K562 (cell line): ENCODE data around the gene ARPC2. TPM values are rescaled to one million over a fixed set of nuclear protein-coding genes. Genes with fewer than 3 reads are reported as not detected.

Experiments
- ATAC-seq: fragments of 200-7000 bp; cut with Tn5 transposase; 3 replicates; pipeline ENCODE4 v1.9.1; 2020; ENCODE audit warnings: moderate library complexity
- BruUV-seq: library from RNA; stranded (reverse); fragments of 400-500 nt; replicated peaks from 2 replicates; lab custom pipeline; 2021; lab: Mats Ljungman, UMichigan
- CTCF ChIA-PET: fragments of 300-600 bp; formaldehyde crosslinking; extraction: SDS; loops from one replicate; lab custom pipeline; 2021; ENCODE audit warnings: low intra/inter-chr PET ratio; lab: Yijun Ruan, JAX
- POLR2A ChIA-PET: fragments of 300-600, 350-650 bp; sonication (Branson Sonifier 250); formaldehyde crosslinking; extraction: SDS; loops from one replicate; lab custom pipeline; 2021; ENCODE audit warnings: antibody characterized with exemption, inconsistent platforms; lab: Yijun Ruan, JAX
- DNase-seq, 4 experiments: peaks; one replicate each; pipeline versions ENCODE4 v3.0.0 to v3.0.0-alpha.2; 2011 to 2018; ENCODE audit warnings: low spot score in 3 of 4, mixed read lengths in 3 of 4; ENCODE audit errors: extremely low read depth in 1 of 4
- FAIRE-seq: peaks from 2 replicates; lab custom pipeline; 2011; peaks lifted over from hg19 to GRCh38; lab: Jason Lieb, UNC
- H2AFZ ChIP-seq: 2 replicates; pipeline ENCODE4 v1.6.0; 2011; ENCODE audit warnings: low read depth, low read length, control low read depth, inconsistent platforms
- H3K27ac ChIP-seq: fragments of 200-600 bp; 3 replicates; pipeline ENCODE4 v1.8.0; 2011; ENCODE audit warnings: low read depth, mild to moderate bottlenecking, control low read depth, inconsistent platforms, low read length, moderate library complexity, mixed read lengths; ENCODE audit errors: extremely low read depth
- H3K27me3 ChIP-seq, 2 experiments: fragments of 300-600 bp in 1 of 2; 2 replicates in 1 of 2; 3 replicates in 1 of 2; pipeline versions ENCODE4 v1.6.0 to v1.8.0; 2011; ENCODE audit warnings: inconsistent platforms in 2 of 2, low read length in 2 of 2, mild to moderate bottlenecking in 1 of 2, mixed read lengths in 1 of 2, moderate library complexity in 1 of 2; ENCODE audit not compliant: control insufficient read depth in 2 of 2, insufficient read depth in 2 of 2
- H3K36me3 ChIP-seq: fragments of 300-600 bp; 3 replicates; pipeline ENCODE4 v1.8.0; 2011; ENCODE audit warnings: mild to moderate bottlenecking, low read length, inconsistent platforms; ENCODE audit not compliant: control insufficient read depth, insufficient read depth
- H3K4me1 ChIP-seq, 2 experiments: fragments of 200-600 bp in 1 of 2; replicated peaks in 1 of 2; 2 replicates in 1 of 2; 3 replicates in 1 of 2; pipeline versions ENCODE4 v1.5.1 to v1.8.0; 2011; ENCODE audit warnings: inconsistent platforms in 2 of 2, low read length in 2 of 2, mild to moderate bottlenecking in 1 of 2, mixed read lengths in 1 of 2, moderate library complexity in 1 of 2; ENCODE audit not compliant: control insufficient read depth in 2 of 2, insufficient read depth in 2 of 2
- H3K4me2 ChIP-seq: 2 replicates; pipeline ENCODE4 v1.6.1; 2011; ENCODE audit warnings: low read length, control low read depth, inconsistent platforms, mixed read lengths; ENCODE audit not compliant: insufficient read depth
- H3K4me3 ChIP-seq: fragments of 200-600 bp; sonication (generic), shearing (Covaris generic); 2 replicates; pipeline ENCODE4 v1.5.1; 2016; ENCODE audit warnings: control low read depth, inconsistent platforms
- H3K79me2 ChIP-seq: fragments of 200-600 bp; 3 replicates; pipeline ENCODE4 v1.8.0; 2011; ENCODE audit warnings: low read length, inconsistent platforms; ENCODE audit not compliant: control insufficient read depth, insufficient read depth
- H3K9ac ChIP-seq, 2 experiments: 2 replicates each; pipeline versions ENCODE4 v1.6.0 to v1.6.1; 2011; ENCODE audit warnings: low read depth in 2 of 2, low read length in 2 of 2, control low read depth in 1 of 2, inconsistent platforms in 1 of 2, mild to moderate bottlenecking in 1 of 2, mixed read lengths in 1 of 2; ENCODE audit not compliant: insufficient read depth in 1 of 2
- H3K9me1 ChIP-seq: one replicate; pipeline ENCODE4 v1.6.0; 2011; ENCODE audit warnings: inconsistent platforms, mild to moderate bottlenecking, low read length, moderate library complexity; ENCODE audit not compliant: control insufficient read depth, insufficient read depth
- H3K9me3 ChIP-seq: replicated peaks from 2 replicates; pipeline ENCODE4 v1.5.1; 2011; ENCODE audit warnings: low read depth, low read length, inconsistent platforms; ENCODE audit not compliant: control insufficient read depth, insufficient read depth
- H4K20me1 ChIP-seq: replicated peaks from 2 replicates; pipeline ENCODE4 v1.6.1; 2011; ENCODE audit warnings: low read length, inconsistent platforms, mixed read lengths; ENCODE audit not compliant: control insufficient read depth, insufficient read depth
- CTBP1 ChIP-seq: fragments of 450-650 bp; IDR thresholded peaks from 2 replicates; pipeline ENCODE4 v1.6.1; 2016; ENCODE audit warnings: borderline replicate concordance
- ESRRA ChIP-seq: fragments of 450-650 bp; IDR thresholded peaks from 2 replicates; pipeline ENCODE4 v1.6.1; 2014; ENCODE audit warnings: low read depth, mild to moderate bottlenecking, moderate library complexity, borderline replicate concordance
- JUND ChIP-seq, 2 experiments: IDR thresholded peaks; 2 replicates in 1 of 2; 3 replicates in 1 of 2; pipeline ENCODE4 v1.6.1; 2011; ENCODE audit warnings: borderline replicate concordance in 2 of 2, low read depth in 2 of 2, low read length in 2 of 2, improper control_type of control experiment in 1 of 2, missing biosample characterization in 1 of 2, missing genetic modification characterization in 1 of 2, missing genetic modification reagents in 1 of 2
- KDM1A ChIP-seq, 2 experiments: fragments of 450-650 bp; IDR thresholded peaks; 2 replicates each; pipeline ENCODE4 v1.6.1; 2016; ENCODE audit warnings: mild to moderate bottlenecking in 2 of 2
- NBN ChIP-seq: fragments of 450-650 bp; IDR thresholded peaks from 2 replicates; pipeline ENCODE4 v1.6.1; 2016; ENCODE audit warnings: low read depth, mild to moderate bottlenecking
- POLR2AphosphoS5 ChIP-seq: IDR thresholded peaks from 2 replicates; pipeline ENCODE4 v1.6.1; 2011; ENCODE audit warnings: mild to moderate bottlenecking, low read depth, low read length, moderate library complexity; ENCODE audit not compliant: control insufficient read depth, insufficient read depth
- SAP30 ChIP-seq: fragments of 200-600 bp; sonication (generic); IDR thresholded peaks from 2 replicates; pipeline ENCODE4 v1.6.1; 2012; ENCODE audit warnings: borderline replicate concordance, low read depth, mild to moderate bottlenecking, moderate library complexity, low read length, control low read depth, inconsistent platforms; ENCODE audit not compliant: insufficient read depth, poor library complexity, severe bottlenecking
- SMAD3 ChIP-seq: fragments of 450-650 bp; formaldehyde crosslinking; conservative IDR thresholded peaks from 2 replicates; pipeline ENCODE4 v1.4.0; 2020; ENCODE audit warnings: mild to moderate bottlenecking
- SMC3 ChIP-seq: conservative IDR thresholded peaks from 2 replicates; pipeline ENCODE4 v1.6.1; 2011; ENCODE audit warnings: low read depth, low read length, improper control_type of control experiment; ENCODE audit not compliant: insufficient read depth
- SP2 ChIP-seq: IDR thresholded peaks from 2 replicates; pipeline ENCODE4 v1.6.1; 2011; ENCODE audit warnings: mild to moderate bottlenecking, low read depth, low read length, moderate library complexity; ENCODE audit not compliant: poor library complexity, severe bottlenecking; ENCODE audit errors: extremely low read depth
- SREBF2 ChIP-seq: sonication (generic); formaldehyde crosslinking; IDR thresholded peaks from 2 replicates; pipeline ENCODE4 v1.4.0; 2020; ENCODE audit warnings: mild to moderate bottlenecking, missing genetic modification reagents
- TAF15 ChIP-seq: fragments of 200-400 bp; formaldehyde crosslinking; IDR thresholded peaks from 2 replicates; pipeline ENCODE4 v1.6.1; 2017; ENCODE audit warnings: mild to moderate bottlenecking, low read depth, low read length, moderate library complexity
- TCF3 ChIP-seq: sonication (generic); formaldehyde crosslinking; IDR thresholded peaks from 2 replicates; pipeline ENCODE4 v1.4.0; 2020; ENCODE audit warnings: mild to moderate bottlenecking, missing genetic modification reagents
- TCF7 ChIP-seq: sonication (generic); IDR thresholded peaks from 2 replicates; pipeline ENCODE4 v1.6.1; 2016; ENCODE audit warnings: antibody characterized with exemption, borderline replicate concordance
- TEAD4 ChIP-seq, 2 experiments: sonication (generic) in 1 of 2; formaldehyde crosslinking in 1 of 2; IDR thresholded peaks; 2 replicates each; pipeline versions ENCODE4 v1.6.1 to v1.8.0; 2012 to 2022; ENCODE audit warnings: borderline replicate concordance in 1 of 2, inconsistent platforms in 1 of 2, low read length in 1 of 2, mild to moderate bottlenecking in 1 of 2, missing genetic modification reagents in 1 of 2
- THRB ChIP-seq: fragments of 450-650 bp; formaldehyde crosslinking; conservative IDR thresholded peaks from 2 replicates; pipeline ENCODE4 v1.4.0; 2022; ENCODE audit warnings: mild to moderate bottlenecking, missing genetic modification characterization
- ZNF121 ChIP-seq: sonication (generic); formaldehyde crosslinking; conservative IDR thresholded peaks from 2 replicates; pipeline ENCODE4 v1.8.0; 2022; ENCODE audit warnings: missing genetic modification reagents
- ZNF282 ChIP-seq: sonication (generic); formaldehyde crosslinking; IDR thresholded peaks from 2 replicates; pipeline ENCODE4 v1.8.1; 2023; ENCODE audit warnings: missing genetic modification reagents
- ZNF445 ChIP-seq: fragments of 250-450 bp; sonication (Bioruptor Pico); IDR thresholded peaks from 2 replicates; pipeline ENCODE4 v1.4.0; 2020; ENCODE audit warnings: low read depth, mild to moderate bottlenecking, moderate library complexity
- WGBS: fragments of 100-300 bp; shearing (Covaris generic); methylation state at CpG from one replicate; pipeline ENCODE4 v1.1.6; 2016; ENCODE audit warnings: low coverage, mixed read lengths; ENCODE audit not compliant: insufficient coverage; ENCODE audit errors: missing lambda C conversion rate; 5-methylcytosine and 5-hydroxymethylcytosine counted together
- in situ Hi-C: fragments of 300-500 bp; cut with MboI; formaldehyde crosslinking; loops from 4 replicates; pipeline ENCODE4 v1.15.0; 2018; ENCODE audit warnings: inconsistent platforms, mixed read lengths
- intact Hi-C: fragments of 100-400 bp; cut with micrococcal nuclease; formaldehyde crosslinking; loops from 2 replicates; pipeline ENCODE4 v1.14.2; 2022
- polyA plus RNA-seq, 8 experiments: library from polyadenylated mRNA; depleted of rRNA in 4 of 8; stranded (reverse) in 5 of 8; unstranded in 3 of 8; fragments of >200 nt; fragmentation: Nextera tagmentation in 2 of 8; fragmentation: Illumina TruSeq in 1 of 8; extraction: Ambion mirVana in 2 of 8; extraction: Trizol in 1 of 8; gene quantifications; 2 replicates each; pipeline versions ENCODE4 v1.2.1 to v1.2.3, GENCODE V29; 2011 to 2014; ENCODE audit warnings: inconsistent platforms in 1 of 8, missing spikeins in 1 of 8
- total RNA-seq, 7 experiments: library from RNA; depleted of rRNA in 6 of 7; stranded (reverse); fragments of >200 nt in 6 of 7; fragmentation: Illumina TruSeq in 2 of 7; extraction: Trizol in 2 of 7; gene quantifications; 2 replicates each; pipeline versions ENCODE4 v1.2.1 to v1.2.3, GENCODE V29; 2011 to 2021; ENCODE audit warnings: low replicate concordance in 1 of 7

ARPC2 gene
- total and polyA plus RNA-seq, 9 of the 15 experiments (the other 6 are each of a cell fraction or from before 2014, with no cell fraction given) = 81.9 to 187 (median 103) TPM

- CTCF ChIA-PET = interaction anchor here (1.5 to 1.6 kb wide), 2 partner anchors 30 to 100 kb away, joined by 5 to 7 read pairs; partner anchors contain the start of genes AAMP and PNKD
- peaks cover 7 to 14% of the 10 kb centered on the region in 2 experiments; a peak in 3 of 5 replicates for H3K4me1 ChIP-seq
- no peaks in the 10 kb centered on the region for H3K79me2 ChIP-seq
- no peak overlapping the region for H3K9ac ChIP-seq
- no peak overlapping the region for H3K27ac ChIP-seq
- POLR2A ChIA-PET = interaction anchor here (0.7 kb wide), 1 partner anchor 516 kb away, joined by 3 read pairs; no protein-coding TSS in a partner anchor
- no peaks in the 10 kb centered on the region for H3K36me3 ChIP-seq
- TF ChIP-seq SAP30 = no peak
- no peak for TF ChIP-seq NBN
- TF ChIP-seq ZNF445 = no peak
- no peak for TF ChIP-seq KDM1A (IDR thresholded peaks at IDR 0.05)
- no peak for TF ChIP-seq TEAD4 (IDR thresholded peaks at IDR 0.05; ENCODE audit: low read length)
- no peak for TF ChIP-seq TEAD4 (CRISPR knock-in tag; IDR thresholded peaks at IDR 0.05; ENCODE audit: borderline replicate concordance)
- TF ChIP-seq SMC3 = no peak
- no peak for TF ChIP-seq ESRRA
- TF ChIP-seq TCF7 = no peak
- no peak for TF ChIP-seq POLR2AphosphoS5
- no peak for TF ChIP-seq ZNF282 (CRISPR knock-in tag)
- no peak for TF ChIP-seq TAF15
- no peak for TF ChIP-seq THRB (CRISPR knock-in tag)
- TF ChIP-seq SMAD3 (CRISPR knock-in tag) = no peak
- no peak for TF ChIP-seq SP2
- no peak for TF ChIP-seq SREBF2 (CRISPR knock-in tag)
- no peak for TF ChIP-seq TCF3
- TF ChIP-seq ZNF121 (CRISPR knock-in tag) = no peak
- no peak for TF ChIP-seq CTBP1
- no peak for TF ChIP-seq JUND (IDR thresholded peaks at IDR 0.05; ENCODE audit: borderline replicate concordance, low read depth, low read length)
- no peak for TF ChIP-seq JUND (tag; IDR thresholded peaks at IDR 0.05; ENCODE audit: borderline replicate concordance, low read depth, low read length)
- H3K27me3 ChIP-seq = no peaks in the 10 kb centered on the region
- in situ Hi-C loops = loop anchor here (5.0 kb wide), 1 partner anchor 57 kb away; the partner anchor contains the start of gene CATIP
- intact Hi-C loops = loop anchor here (2.0 to 5.0 kb wide), 3 partner anchors 167 to 547 kb away; no protein-coding TSS in a partner anchor
- FAIRE-seq (peak; percentile 74), DNase-seq (no peak), ATAC-seq (no peak)
- H3K9me1 ChIP-seq = no peaks in the 10 kb centered on the region
- H3K4me3 ChIP-seq = no peak overlapping the region
- no peak overlapping the region for H3K4me2 ChIP-seq
- no peaks in the 10 kb centered on the region for H3K9me3 ChIP-seq
- no TSS peak for BruUV-seq
- H2AFZ ChIP-seq = 0 out of 2 replicates have a peak overlapping the region, but pooled peaks have one; percentile 40
- WGBS = 47% methylated on average over 4 of the region's 4 CpGs
- H4K20me1 ChIP-seq = no peaks in the 10 kb centered on the region
Measured at GRCh38 chr2:218300141-218300540, 83.2 kb downstream of the ARPC2 start.
